Neuronal stem cell (in vitro differentiated cells): ENCODE results near the gene BTBD6.
A peak's percentile ranks its signal among the peaks of the same experiment; 100 is the strongest.
"Not testable (repeated sequence)": the region's sequence is repeated elsewhere in the genome, so short reads cannot be mapped to it uniquely, and the experiment has no call there.

Source experiments
- DNase-seq: peaks from one replicate; pipeline ENCODE4 v3.0.0-alpha.2; 2013; ENCODE audit warnings: low spot score
- H2AFZ ChIP-seq: one replicate; pipeline ENCODE4 v1.6.1; 2013; ENCODE audit warnings: mild to moderate bottlenecking, low read length, inconsistent platforms
- H2AK5ac ChIP-seq: 2 replicates; pipeline ENCODE4 v1.6.1; 2013; ENCODE audit warnings: low read depth, mild to moderate bottlenecking, inconsistent platforms, low read length, moderate library complexity, mixed read lengths
- H2BK120ac ChIP-seq: 2 replicates; pipeline ENCODE4 v1.6.1; 2013; ENCODE audit warnings: low read depth, mild to moderate bottlenecking, inconsistent platforms, low read length, moderate library complexity, mixed read lengths
- H2BK12ac ChIP-seq: one replicate; pipeline ENCODE4 v1.6.1; 2013; ENCODE audit warnings: low read length, inconsistent platforms
- H2BK15ac ChIP-seq: 2 replicates; pipeline ENCODE4 v1.6.1; 2013; ENCODE audit warnings: mild to moderate bottlenecking, low read length, inconsistent platforms, mixed read lengths
- H2BK5ac ChIP-seq: one replicate; pipeline ENCODE4 v1.6.1; 2013; ENCODE audit warnings: inconsistent platforms, mild to moderate bottlenecking, low read length, moderate library complexity
- H3K14ac ChIP-seq: one replicate; pipeline ENCODE4 v1.6.1; 2013; ENCODE audit warnings: low read length, inconsistent platforms
- H3K18ac ChIP-seq: 2 replicates; pipeline ENCODE4 v1.6.1; 2013; ENCODE audit warnings: low read length, inconsistent platforms
- H3K23ac ChIP-seq: 2 replicates; pipeline ENCODE4 v1.6.1; 2013; ENCODE audit warnings: low read depth, mild to moderate bottlenecking, mixed read lengths, low read length, inconsistent platforms; ENCODE audit not compliant: poor library complexity
- H3K27ac ChIP-seq: replicated peaks from 3 replicates; pipeline ENCODE4 v1.5.1; 2013; ENCODE audit warnings: low read length, inconsistent platforms
- H3K27me3 ChIP-seq, 3 experiments: 2 replicates each; pipeline ENCODE4 v1.6.1; 2013; ENCODE audit warnings: low read length in 3 of 3, mild to moderate bottlenecking in 2 of 3, inconsistent platforms in 1 of 3, low read depth in 1 of 3, mixed read lengths in 1 of 3, moderate library complexity in 1 of 3; ENCODE audit not compliant: control insufficient read depth in 3 of 3, insufficient read depth in 3 of 3
- H3K36me3 ChIP-seq, 2 donors: replicated peaks in 1 of 2; 2 replicates each; pipeline ENCODE4 v1.6.1; 2013; ENCODE audit warnings: low read length in 2 of 2; ENCODE audit not compliant: control insufficient read depth in 2 of 2, insufficient read depth in 2 of 2
- H3K4ac ChIP-seq: 2 replicates; pipeline ENCODE4 v1.6.1; 2013; ENCODE audit warnings: inconsistent platforms, mild to moderate bottlenecking, low read length, moderate library complexity
- H3K4me1 ChIP-seq, 2 donors: 1 replicate in 1 of 2; 2 replicates in 1 of 2; pipeline ENCODE4 v1.6.1; 2013; ENCODE audit warnings: low read length in 2 of 2, low read depth in 1 of 2; ENCODE audit not compliant: control insufficient read depth in 2 of 2, insufficient read depth in 1 of 2
- H3K4me2 ChIP-seq: one replicate; pipeline ENCODE4 v1.6.1; 2013; ENCODE audit warnings: mild to moderate bottlenecking, low read length, inconsistent platforms; ENCODE audit not compliant: insufficient read depth, poor library complexity, severe bottlenecking
- H3K4me3 ChIP-seq, 2 donors: 2 replicates each; pipeline ENCODE4 v1.5.1; 2013; ENCODE audit warnings: low read length in 2 of 2, mild to moderate bottlenecking in 2 of 2, inconsistent platforms in 1 of 2, moderate library complexity in 1 of 2
- H3K79me1 ChIP-seq: one replicate; pipeline ENCODE4 v1.6.1; 2013; ENCODE audit warnings: low read depth, mild to moderate bottlenecking, inconsistent platforms, low read length, moderate library complexity
- H3K9ac ChIP-seq: one replicate; pipeline ENCODE4 v1.6.1; 2013; ENCODE audit warnings: mild to moderate bottlenecking, low read depth, low read length, inconsistent platforms; ENCODE audit not compliant: poor library complexity
- H3K9me3 ChIP-seq, 2 donors: replicated peaks in 1 of 2; 2 replicates each; pipeline versions ENCODE3 to v1.6.1; 2013; ENCODE audit warnings: low read length in 2 of 2, mild to moderate bottlenecking in 2 of 2, inconsistent platforms in 1 of 2, low read depth in 1 of 2, mixed read lengths in 1 of 2, moderate library complexity in 1 of 2; ENCODE audit not compliant: control insufficient read depth in 2 of 2, insufficient read depth in 1 of 2
- H4K8ac ChIP-seq: one replicate; pipeline ENCODE4 v1.6.1; 2013; ENCODE audit warnings: low read depth, mild to moderate bottlenecking, inconsistent platforms, low read length, moderate library complexity
- H4K91ac ChIP-seq: one replicate; pipeline ENCODE4 v1.6.1; 2013; ENCODE audit warnings: low read length, low read depth, mild to moderate bottlenecking, inconsistent platforms; ENCODE audit not compliant: poor library complexity
- WGBS, 2 donors: extraction: QIAGEN DNeasy Blood & Tissue Kit; methylation state at CpG; one replicate each; pipeline ENCODE4 v1.1.7; 2013; ENCODE audit warnings: missing lambda C conversion rate in 2 of 2, mixed read lengths in 1 of 2; ENCODE audit not compliant: insufficient read length in 2 of 2, insufficient replicate concordance in 1 of 2; ENCODE audit errors: extremely low coverage in 2 of 2; 5-methylcytosine and 5-hydroxymethylcytosine counted together

BTBD6 gene

DNA sequence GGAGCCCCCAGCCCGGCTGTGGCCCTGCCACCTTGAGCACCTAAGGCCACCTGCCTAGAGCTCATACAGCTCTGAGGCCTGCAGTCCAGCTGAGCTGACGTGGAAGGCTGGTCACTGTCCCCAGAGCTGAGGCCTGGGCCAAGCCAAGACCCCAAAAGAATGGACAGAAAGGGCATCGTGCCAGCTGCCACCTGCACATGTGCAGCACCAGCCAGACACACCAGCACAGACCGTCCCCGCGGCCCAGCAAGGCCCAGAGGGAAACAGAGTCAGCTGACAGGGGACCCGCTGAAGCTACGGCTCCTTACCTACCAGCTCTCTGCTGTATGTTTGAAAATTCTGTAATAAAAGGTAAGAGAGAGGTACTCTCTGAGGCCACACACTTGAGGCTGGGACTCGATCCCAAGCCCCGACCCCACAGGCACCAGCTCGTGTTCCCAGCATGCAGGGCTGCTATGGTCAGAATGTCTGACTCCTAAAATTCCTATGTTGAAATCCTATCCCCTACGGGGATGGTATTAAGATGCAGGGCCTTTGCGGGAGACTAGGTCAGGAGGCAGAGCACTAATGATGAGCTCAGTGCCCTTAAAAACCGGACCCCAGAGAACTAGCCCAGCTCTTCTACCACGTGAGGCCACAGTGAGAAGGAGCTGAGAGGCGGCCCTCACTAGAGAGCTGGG lies 27.1 kb downstream of the BTBD6 start:
- H3K27ac ChIP-seq, result no peak overlapping the region
- H2BK15ac ChIP-seq, result no peak overlapping the region
- no peak overlapping the region for H3K4me2 ChIP-seq
- no peak overlapping the region for H2BK120ac ChIP-seq
- H3K9ac ChIP-seq, result peak overlapping the region; percentile 60
- H2BK5ac ChIP-seq, result no peak overlapping the region
- H3K4me3 ChIP-seq, result no peak overlapping the region
- H3K14ac ChIP-seq, result peak overlapping the region; percentile 71
- H3K27me3 ChIP-seq, result no peaks in the 10 kb centered on the region
- peak overlapping the region; percentile 84 for H2BK12ac ChIP-seq
- WGBS, 2 donors, result no CpG with 5 or more reads among the region's 16 CpGs
- H3K4ac ChIP-seq, result peak overlapping the region; percentile 37
- H3K36me3 ChIP-seq, result peaks cover 0 to 5% of the 10 kb centered on the region in 2 donors
- no peak for DNase-seq
- H2AK5ac ChIP-seq, result peak overlapping the region; percentile 63
- H3K9me3 ChIP-seq, result no peaks in the 10 kb centered on the region
- peak overlapping the region; percentile 38 for H3K18ac ChIP-seq
- H4K91ac ChIP-seq, result no peak overlapping the region
- peaks cover 9% of the 10 kb centered on the region for H3K79me1 ChIP-seq
- H3K23ac ChIP-seq, result peak overlapping the region; percentile 80
- no peak overlapping the region for H4K8ac ChIP-seq
- no peak overlapping the region for H2AFZ ChIP-seq
- no peaks in the 10 kb centered on the region for H3K4me1 ChIP-seq

DNA sequence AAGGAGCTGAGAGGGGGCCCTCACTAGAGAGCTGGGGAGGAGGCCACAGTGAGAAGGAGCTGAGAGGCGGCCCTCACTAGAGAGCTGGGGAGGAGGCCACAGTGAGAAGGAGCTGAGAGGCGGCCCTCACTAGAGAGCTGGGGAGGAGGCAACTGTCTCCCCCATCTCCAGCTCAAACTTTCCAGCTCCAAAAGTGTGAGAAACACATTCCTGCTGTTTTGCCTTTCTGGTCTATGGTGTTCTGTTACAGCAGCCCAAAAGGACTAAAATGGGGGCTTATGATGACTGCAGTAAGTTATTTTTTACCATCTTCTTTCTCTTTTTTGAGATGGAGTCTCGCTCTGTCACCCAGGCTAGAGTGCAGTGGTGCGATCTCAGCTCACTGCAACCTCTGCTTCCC lies 29.1 kb downstream of the BTBD6 start:
- H4K91ac ChIP-seq, H3K27ac ChIP-seq, H3K9me3 ChIP-seq, H3K14ac ChIP-seq, H3K4me2 ChIP-seq, H3K4me3 ChIP-seq, H4K8ac ChIP-seq, H2BK5ac ChIP-seq, H3K4me1 ChIP-seq, H3K23ac ChIP-seq, H3K36me3 ChIP-seq, DNase-seq, H2BK15ac ChIP-seq, H3K9ac ChIP-seq, H2AFZ ChIP-seq, H3K4ac ChIP-seq, H3K27me3 ChIP-seq, H2BK120ac ChIP-seq, H3K18ac ChIP-seq, H2AK5ac ChIP-seq, H2BK12ac ChIP-seq: not testable (repeated sequence)
- no CpG with 5 or more reads among the region's 4 CpGs for WGBS, 2 donors
- peaks cover 13% of the 10 kb centered on the region for H3K79me1 ChIP-seq

DNA sequence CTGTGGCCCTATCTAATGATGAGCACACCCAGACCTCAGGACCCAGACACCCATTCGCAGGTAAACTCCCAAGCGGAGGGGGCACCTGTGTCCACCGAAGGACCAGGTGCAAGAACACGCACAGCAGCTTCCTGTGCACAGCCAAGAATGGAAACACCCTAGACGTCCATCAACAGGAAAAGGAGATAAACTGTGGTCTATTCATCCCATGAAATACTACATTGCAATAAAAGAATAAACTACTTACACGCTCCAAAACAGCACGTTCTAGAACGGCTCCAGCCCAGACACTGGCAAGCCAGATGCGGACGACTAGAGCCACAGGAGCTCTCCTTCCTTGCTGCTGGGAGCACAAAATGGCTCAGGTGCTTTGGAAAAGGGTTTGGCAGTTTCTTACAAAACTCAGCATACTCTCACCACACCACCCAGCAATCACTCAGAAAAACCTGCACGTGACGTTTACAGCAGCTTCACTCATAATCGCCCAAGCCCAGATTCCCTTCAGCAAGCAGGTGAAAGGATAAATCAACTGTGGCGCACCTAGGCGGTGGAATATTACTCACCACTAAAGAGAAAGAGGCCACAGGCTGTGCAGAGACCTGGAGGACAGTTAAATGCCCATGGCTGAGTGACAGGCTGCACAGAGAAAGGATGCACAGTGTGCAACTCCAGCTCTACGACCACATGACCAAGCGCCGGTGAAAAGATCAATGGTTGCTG lies 31.5 kb downstream of the BTBD6 start:
- H3K9ac ChIP-seq, result no peak overlapping the region
- peak overlapping the region; percentile 79 for H2BK5ac ChIP-seq
- H2BK15ac ChIP-seq, result no peak overlapping the region
- no peak overlapping the region for H2AFZ ChIP-seq
- H3K18ac ChIP-seq, result no peak overlapping the region
- peaks cover 0 to 3% of the 10 kb centered on the region in 2 donors for H3K36me3 ChIP-seq
- no peak overlapping the region for H2BK12ac ChIP-seq
- H3K23ac ChIP-seq, result no peak overlapping the region
- no peak overlapping the region for H2BK120ac ChIP-seq
- no peaks in the 10 kb centered on the region for H3K9me3 ChIP-seq
- no peaks in the 10 kb centered on the region for H3K27me3 ChIP-seq
- no peak overlapping the region for H2AK5ac ChIP-seq
- no peak overlapping the region for H3K27ac ChIP-seq
- no peak overlapping the region for H3K14ac ChIP-seq
- H4K8ac ChIP-seq, result no peak overlapping the region
- no peak for DNase-seq
- no peak overlapping the region for H3K4me2 ChIP-seq
- peaks cover 4 to 8% of the 10 kb centered on the region in 2 donors for H3K4me1 ChIP-seq
- H3K4me3 ChIP-seq, result no peak overlapping the region
- peaks cover 20% of the 10 kb centered on the region for H3K79me1 ChIP-seq
- no CpG with 5 or more reads among the region's 18 CpGs for WGBS, 2 donors
- no peak overlapping the region for H3K4ac ChIP-seq
- H4K91ac ChIP-seq, result no peak overlapping the region

DNA sequence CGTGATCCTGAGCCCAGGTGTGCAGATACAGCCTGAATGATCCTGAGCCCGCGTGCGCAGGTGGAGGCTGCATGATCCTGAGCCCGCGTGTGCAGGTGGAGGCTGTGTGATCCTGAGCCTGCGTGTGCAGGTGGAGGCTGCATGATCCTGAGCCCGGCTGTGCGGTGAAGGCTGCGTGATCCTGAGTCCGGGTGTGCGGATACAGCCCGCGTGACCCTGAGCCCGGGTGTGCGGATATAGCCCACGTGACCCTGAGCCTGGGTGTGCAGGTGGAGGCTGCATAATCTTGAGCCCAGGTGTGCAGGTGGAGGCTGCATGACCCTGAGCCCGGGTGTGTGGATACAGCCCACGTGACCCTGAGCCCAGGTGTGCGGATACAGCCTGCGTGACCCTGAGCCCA lies 32.2 kb downstream of the BTBD6 start:
- Histone ChIP-seq H2BK120ac (no peak overlapping the region), H2BK5ac (peak overlapping the region; percentile 79), H3K9ac (peak overlapping the region; percentile 78), H3K79me1 (peaks cover 15% of the 10 kb centered on the region), H3K27me3 (no peaks in the 10 kb centered on the region), H3K36me3 (peaks cover 0 to 3% of the 10 kb centered on the region in 2 donors), H4K8ac (no peak overlapping the region), H2AFZ (no peak overlapping the region), H3K4me3 (peak overlapping the region in 1 of 2 donors; percentile 0), H3K14ac (peak overlapping the region; percentile 97), H2AK5ac (peak overlapping the region; percentile 63), H3K4ac (no peak overlapping the region), H2BK15ac (no peak overlapping the region), H3K4me1 (peaks cover 4 to 8% of the 10 kb centered on the region in 2 donors), H3K23ac (peak overlapping the region; percentile 91), H3K18ac (peak overlapping the region; percentile 19), H3K9me3 (no peaks in the 10 kb centered on the region), H3K4me2 (no peak overlapping the region), H2BK12ac (peak overlapping the region; percentile 22), H3K27ac (no peak overlapping the region), H4K91ac (no peak overlapping the region)
- no peak for DNase-seq
- WGBS, 2 donors, result no CpG with 5 or more reads among the region's 21 CpGs
